IMR-90 (cell line): ENCODE results near the gene VASN.

Experiments
- CEBPB ChIP-seq: IDR thresholded peaks from 2 replicates; pipeline ENCODE4 v1.6.1; 2012; ENCODE audit warnings: low read depth, low read length, improper control_type of control experiment
- CTCF ChIP-seq: conservative IDR thresholded peaks from 2 replicates; pipeline ENCODE4 v1.5.1; 2012; ENCODE audit warnings: mild to moderate bottlenecking, low read depth, low read length, improper control_type of control experiment
- FOS ChIP-seq: fragments of 150-350 bp; IDR thresholded peaks from 2 replicates; pipeline ENCODE4 v1.6.1; 2016; ENCODE audit warnings: low read depth, low read length
- MXI1 ChIP-seq: IDR thresholded peaks from 2 replicates; pipeline ENCODE4 v1.6.1; 2012; ENCODE audit warnings: low read depth, mild to moderate bottlenecking, low read length, moderate library complexity, borderline replicate concordance

DNA sequence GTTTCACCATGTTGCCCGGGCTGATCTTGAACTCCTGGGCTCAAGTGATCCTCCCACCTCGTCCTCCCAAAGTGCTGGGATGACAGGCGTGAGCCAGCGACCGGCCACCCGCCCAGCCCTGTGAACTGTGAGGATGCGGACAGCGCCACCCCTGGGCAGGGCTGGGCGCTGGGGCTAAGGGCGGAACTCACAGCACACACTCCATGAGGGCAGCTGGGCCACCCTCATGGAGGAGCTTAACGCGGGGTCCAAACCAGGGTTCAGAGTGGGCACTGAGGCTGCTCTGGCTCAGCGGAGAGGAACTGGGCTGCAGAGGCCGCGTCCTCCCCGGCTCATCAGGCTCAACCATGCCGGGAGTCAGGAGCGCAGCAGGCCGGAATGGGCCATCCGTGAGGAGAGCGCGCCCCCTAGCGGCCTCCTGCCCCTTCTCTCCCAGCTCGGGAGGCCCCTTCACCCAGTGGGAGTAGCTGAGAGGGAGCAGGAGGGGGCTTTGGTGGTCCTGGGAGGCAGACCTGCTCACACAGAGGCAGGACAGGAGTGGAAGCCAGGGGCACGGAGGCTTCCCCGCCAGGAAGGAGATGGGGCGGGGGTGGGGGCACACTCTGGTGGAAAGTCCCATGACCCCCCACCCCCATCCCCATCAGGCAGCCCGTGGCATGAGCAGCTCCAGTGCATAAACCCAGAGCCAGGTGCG lies 30.9 kb downstream of the VASN start:
- TF ChIP-seq MXI1 = peak; percentile 42; the same call in 1 of the 2 replicates
- TF ChIP-seq CEBPB = no peak
- TF ChIP-seq CTCF = peak; percentile 80
- TF ChIP-seq FOS = no peak
